Calu3 (cell line): ENCODE measurements around the gene RTP2. TPM values are rescaled to one million over a fixed set of nuclear protein-coding genes. Genes with fewer than 3 reads are reported as not detected.

ENCODE experiments used
- BruUV-seq: library from RNA; stranded (reverse); fragments of 400-500 nt; replicated peaks from 2 replicates; lab custom pipeline; 2021; lab: Mats Ljungman, UMichigan
- CTCF ChIA-PET: fragments of 300-600 bp; sonication (Branson Sonifier 250); formaldehyde crosslinking; loops from one replicate; lab custom pipeline; 2022; ENCODE audit warnings: antibody characterized with exemption; lab: Charles Lee
- DNase-seq: peaks from one replicate; pipeline ENCODE4 v3.0.0; 2022
- H3K27ac Mint-ChIP-seq: one replicate; pipeline ENCODE4 v1.8.0; 2022; ENCODE audit warnings: mixed read lengths; ENCODE audit not compliant: unreplicated experiment
- H3K27me3 Mint-ChIP-seq: one replicate; pipeline ENCODE4 v1.8.0; 2022; ENCODE audit warnings: mixed read lengths; ENCODE audit not compliant: unreplicated experiment
- H3K36me3 Mint-ChIP-seq: one replicate; pipeline ENCODE4 v1.8.0; 2022; ENCODE audit warnings: mild to moderate bottlenecking, moderate library complexity, mixed read lengths; ENCODE audit not compliant: insufficient read depth, unreplicated experiment
- H3K4me1 Mint-ChIP-seq: one replicate; pipeline ENCODE4 v1.8.0; 2022; ENCODE audit warnings: mild to moderate bottlenecking, low read depth, mixed read lengths; ENCODE audit not compliant: unreplicated experiment
- H3K4me3 Mint-ChIP-seq: one replicate; pipeline ENCODE4 v1.8.0; 2022; ENCODE audit warnings: mild to moderate bottlenecking, low read depth, moderate library complexity, mixed read lengths; ENCODE audit not compliant: unreplicated experiment
- H3K9me3 Mint-ChIP-seq: one replicate; pipeline ENCODE4 v1.8.0; 2022; ENCODE audit warnings: low read depth, mixed read lengths; ENCODE audit not compliant: unreplicated experiment
- intact Hi-C: fragments of 100-400 bp; cut with micrococcal nuclease; formaldehyde crosslinking; loops from one replicate; pipeline ENCODE4 v1.10.0; 2022; ENCODE audit not compliant: unreplicated experiment
- total RNA-seq: library from RNA; stranded (reverse); gene quantifications from 2 replicates; pipeline ENCODE4 v1.2.3, GENCODE V29; 2022
- TF ChIP-seq, protein P1 (sequence below): fragments of 200-600 bp; IDR thresholded peaks from one replicate; pipeline ENCODE4 v1.8.0; 2022; ENCODE audit warnings: antibody characterized with exemption; ENCODE audit not compliant: unreplicated experiment

The RTP2 gene
- total RNA-seq, 1 experiment from 2014 or later = not detected

DNA sequence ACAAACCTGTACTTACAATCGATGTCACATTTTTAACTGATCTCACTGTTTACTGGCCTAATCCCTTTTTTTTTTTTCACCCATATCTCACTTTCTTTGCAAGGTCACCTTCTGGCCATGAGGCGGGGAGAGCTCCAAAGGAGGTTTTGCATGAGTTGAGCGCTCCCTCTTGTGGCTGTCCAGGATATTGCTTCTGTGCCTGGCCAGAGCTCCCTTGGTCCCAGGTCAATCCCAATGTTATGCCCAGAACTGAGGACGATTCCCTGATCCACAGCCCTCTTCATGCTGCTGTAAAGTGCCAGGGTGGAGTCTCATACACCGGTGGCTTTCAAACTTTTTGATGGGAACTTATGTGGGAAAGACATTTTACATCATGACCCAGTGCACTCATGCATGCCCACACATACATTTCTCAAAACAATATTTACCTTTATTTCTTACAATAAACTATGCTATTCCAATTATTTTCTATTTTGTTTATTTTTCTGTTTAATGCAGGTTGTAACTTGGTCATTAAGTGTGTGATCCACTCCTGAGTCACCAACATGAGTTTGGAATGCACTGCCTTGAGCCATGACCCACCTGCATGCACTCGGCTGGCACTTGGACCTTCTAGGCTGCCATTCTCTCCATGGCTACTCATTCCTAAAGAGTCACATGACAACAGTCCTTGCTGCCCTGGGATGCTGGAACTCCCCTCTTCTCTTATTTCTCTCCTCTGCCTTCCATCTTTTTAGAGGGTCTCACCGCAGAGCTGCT is 22.5 kb downstream of the RTP2 start:
- H3K27me3 Mint-ChIP-seq = peaks cover 62% of the 10 kb centered on the region
- peak overlapping the region; percentile 25 for H3K27ac Mint-ChIP-seq
- peak; percentile 90 for DNase-seq
- CTCF ChIA-PET = interaction anchor here (0.6 to 9.2 kb wide), 47 partner anchors 12 to 853 kb away, joined by 3 to 395 read pairs (median 4); partner anchors contain the start of genes MASP1, RPL39L and RTP4
- H3K36me3 Mint-ChIP-seq = no peaks in the 10 kb centered on the region
- no TSS peak for BruUV-seq
- intact Hi-C loops = loop anchor here (1.0 to 10.0 kb wide), 6 partner anchors 34 to 835 kb away; partner anchors contain the start of gene ADIPOQ
- no peaks in the 10 kb centered on the region for H3K9me3 Mint-ChIP-seq
- peaks cover 15% of the 10 kb centered on the region for H3K4me1 Mint-ChIP-seq
- TF ChIP-seq, protein P1, sequence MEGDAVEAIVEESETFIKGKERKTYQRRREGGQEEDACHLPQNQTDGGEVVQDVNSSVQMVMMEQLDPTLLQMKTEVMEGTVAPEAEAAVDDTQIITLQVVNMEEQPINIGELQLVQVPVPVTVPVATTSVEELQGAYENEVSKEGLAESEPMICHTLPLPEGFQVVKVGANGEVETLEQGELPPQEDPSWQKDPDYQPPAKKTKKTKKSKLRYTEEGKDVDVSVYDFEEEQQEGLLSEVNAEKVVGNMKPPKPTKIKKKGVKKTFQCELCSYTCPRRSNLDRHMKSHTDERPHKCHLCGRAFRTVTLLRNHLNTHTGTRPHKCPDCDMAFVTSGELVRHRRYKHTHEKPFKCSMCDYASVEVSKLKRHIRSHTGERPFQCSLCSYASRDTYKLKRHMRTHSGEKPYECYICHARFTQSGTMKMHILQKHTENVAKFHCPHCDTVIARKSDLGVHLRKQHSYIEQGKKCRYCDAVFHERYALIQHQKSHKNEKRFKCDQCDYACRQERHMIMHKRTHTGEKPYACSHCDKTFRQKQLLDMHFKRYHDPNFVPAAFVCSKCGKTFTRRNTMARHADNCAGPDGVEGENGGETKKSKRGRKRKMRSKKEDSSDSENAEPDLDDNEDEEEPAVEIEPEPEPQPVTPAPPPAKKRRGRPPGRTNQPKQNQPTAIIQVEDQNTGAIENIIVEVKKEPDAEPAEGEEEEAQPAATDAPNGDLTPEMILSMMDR = peak; percentile 98
- no peak overlapping the region for H3K4me3 Mint-ChIP-seq

DNA sequence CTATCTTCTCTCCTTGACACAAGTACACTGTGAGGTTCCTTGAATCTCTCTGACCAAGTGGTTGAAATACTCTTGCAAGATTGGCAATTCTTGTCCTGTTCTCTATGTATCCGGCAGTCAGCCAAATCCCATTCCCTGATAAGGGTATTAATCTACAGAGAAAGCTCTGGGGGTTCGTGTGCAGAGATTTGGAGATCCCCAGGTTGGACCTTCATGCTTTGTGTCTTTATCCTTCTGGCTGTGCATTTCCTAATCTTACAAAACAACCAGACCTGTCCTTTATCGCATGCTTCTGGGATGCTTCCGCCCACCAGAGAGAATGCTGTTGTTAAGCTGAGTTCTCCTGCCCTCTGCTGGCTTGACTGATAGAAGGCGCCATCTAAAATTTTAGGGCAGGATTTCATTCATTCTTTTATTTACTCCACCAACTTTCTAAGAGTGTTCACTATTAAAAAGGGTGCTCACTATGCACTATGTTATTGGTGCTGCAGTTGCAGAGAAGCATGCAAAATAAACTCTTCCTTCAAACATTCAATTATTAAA is 23.6 kb downstream of the RTP2 start:
- Mint-ChIP-seq H3K9me3 (no peaks in the 10 kb centered on the region), H3K4me3 (no peak overlapping the region), H3K27me3 (peaks cover 62% of the 10 kb centered on the region), H3K27ac (peak overlapping the region; percentile 58), H3K36me3 (no peaks in the 10 kb centered on the region), H3K4me1 (peaks cover 15% of the 10 kb centered on the region)
- DNase-seq = peak; percentile 78
- BruUV-seq = no TSS peak
- intact Hi-C loops = loop anchor here (1.0 to 10.0 kb wide), 6 partner anchors 36 to 834 kb away; partner anchors contain the start of gene ADIPOQ
- CTCF ChIA-PET = interaction anchor here (0.7 to 9.2 kb wide), 29 partner anchors 11 to 829 kb away, joined by 3 to 395 read pairs (median 6); partner anchors contain the start of genes MASP1, RPL39L and RTP4
- TF ChIP-seq, protein P1 = peak; percentile 70

DNA sequence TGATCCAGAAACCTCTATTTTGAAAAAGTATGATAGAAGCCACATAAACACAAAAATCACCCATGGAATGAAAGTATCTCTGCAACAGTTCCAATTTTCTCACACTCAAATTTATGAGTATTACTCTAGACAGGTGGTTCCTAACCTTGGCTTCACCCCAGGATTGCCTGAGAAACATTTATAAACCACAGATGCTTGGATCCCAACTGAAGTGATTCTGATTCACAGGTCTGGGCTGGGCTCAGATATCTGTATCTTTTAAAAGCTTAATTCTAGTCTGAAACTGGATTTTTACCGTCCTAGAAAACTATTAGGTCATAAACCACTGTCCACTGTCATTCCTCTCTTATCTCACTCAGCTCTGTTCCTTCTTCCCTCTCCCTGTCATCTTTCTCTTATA is 24.8 kb downstream of the RTP2 start:
- TF ChIP-seq, protein P1 = no peak
- peaks cover 62% of the 10 kb centered on the region for H3K27me3 Mint-ChIP-seq
- H3K36me3 Mint-ChIP-seq = no peaks in the 10 kb centered on the region
- BruUV-seq = no TSS peak
- no peaks in the 10 kb centered on the region for H3K9me3 Mint-ChIP-seq
- no peak overlapping the region for H3K4me3 Mint-ChIP-seq
- no peak overlapping the region for H3K27ac Mint-ChIP-seq
- CTCF ChIA-PET = interaction anchor here (0.6 to 9.2 kb wide), 5 partner anchors 9 to 512 kb away, joined by 3 to 395 read pairs (median 3); no protein-coding TSS in a partner anchor
- H3K4me1 Mint-ChIP-seq = peaks cover 15% of the 10 kb centered on the region
- intact Hi-C loops = loop anchor here (5.0 to 10.0 kb wide), 2 partner anchors 110 to 833 kb away; partner anchors contain the start of gene ADIPOQ
- DNase-seq = no peak

DNA sequence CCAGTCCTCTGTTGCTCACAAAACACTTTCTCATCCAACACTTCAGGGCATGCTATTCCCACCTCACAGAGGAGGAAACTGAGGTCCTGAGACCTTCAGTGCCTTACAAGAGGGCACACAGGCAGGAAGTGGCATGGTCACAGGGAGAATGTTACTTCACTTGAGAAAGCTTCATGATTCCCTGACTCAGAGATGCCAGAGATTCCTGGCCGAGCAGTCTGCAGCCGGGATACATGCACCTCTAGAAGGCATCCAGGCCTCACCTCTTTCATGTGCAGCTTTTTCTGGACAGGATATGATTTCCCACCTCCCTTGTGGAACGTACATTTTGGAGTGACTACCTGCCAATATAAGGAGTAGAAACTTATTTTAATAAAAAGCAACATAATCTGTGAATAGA is 29.3 kb downstream of the RTP2 start:
- Mint-ChIP-seq H3K4me3 (no peak overlapping the region), H3K27ac (no peak overlapping the region), H3K27me3 (peaks cover 78% of the 10 kb centered on the region), H3K9me3 (no peaks in the 10 kb centered on the region), H3K36me3 (no peaks in the 10 kb centered on the region), H3K4me1 (no peaks in the 10 kb centered on the region)
- CTCF ChIA-PET = no interaction called here
- TF ChIP-seq, protein P1 = no peak
- DNase-seq = no peak
- no TSS peak for BruUV-seq
- intact Hi-C loops = loop anchor here (10.0 kb wide), 1 partner anchor 828 kb away; the partner anchor contains the start of gene ADIPOQ
